ENCODE data around the gene PXN. TPM values are rescaled to one million over a fixed set of nuclear protein-coding genes. Genes with fewer than 3 reads are reported as not detected.

Gene PXN
- total and polyA plus RNA-seq, 8 donors: 27.2 to 129 (median 49.0) TPM

GRCh38 chr12:120181991-120182631 lies 83.4 kb downstream of the PXN start:
- Histone ChIP-seq H3K4me3 (no peak overlapping the region), H3K9me3 (no peaks in the 10 kb centered on the region), H3K36me3 (peaks cover 73 to 100% (median 100%) of the 10 kb centered on the region in 4 donors), H3K27me3 (no peaks in the 10 kb centered on the region), H3K4me1 (peaks cover 0 to 10% (median 3%) of the 10 kb centered on the region in 4 donors), H3K27ac (no peak overlapping the region)
- intact Hi-C loops (cut with DNase I; ENCODE audit: low total_unique reads): no loop called here
- 78 to 91% (median 88%) methylated on average over 8 of the region's 8 CpGs for WGBS, 5 donors
- no peak for DNase-seq
- TF ChIP-seq POLR2A (IDR thresholded peaks at IDR 0.05) (no peak), EP300 (IDR thresholded peaks at IDR 0.05) (no peak), POLR2AphosphoS5 (IDR thresholded peaks at IDR 0.05) (no peak)

- TF ChIP-seq CTCF (IDR thresholded peaks at IDR 0.05) (no peak), POLR2A (IDR thresholded peaks at IDR 0.05) (no peak), POLR2AphosphoS5 (IDR thresholded peaks at IDR 0.05) (no peak), EP300 (IDR thresholded peaks at IDR 0.05) (no peak)
- Histone ChIP-seq H3K4me3 (no peak overlapping the region), H3K36me3 (peaks cover 74 to 100% (median 100%) of the 10 kb centered on the region in 4 donors), H3K27ac (no peak overlapping the region), H3K9me3 (no peaks in the 10 kb centered on the region), H3K27me3 (no peaks in the 10 kb centered on the region), H3K4me1 (peaks cover 0 to 10% (median 3%) of the 10 kb centered on the region in 4 donors)
- WGBS, 5 donors: 88 to 98% (median 93%) methylated on average over 7 of the region's 7 CpGs
- intact Hi-C loops (cut with DNase I; ENCODE audit: low total_unique reads): no loop called here
- DNase-seq: no peak
Observed at GRCh38 chr12:120180975-120181374, 84.6 kb downstream of the PXN start.

- Histone ChIP-seq H3K27ac (no peak overlapping the region), H3K4me1 (no peaks in the 10 kb centered on the region), H3K36me3 (peaks cover 88 to 100% (median 100%) of the 10 kb centered on the region in 4 donors), H3K27me3 (no peaks in the 10 kb centered on the region), H3K9me3 (no peaks in the 10 kb centered on the region), H3K4me3 (no peak overlapping the region)
- intact Hi-C loops (cut with DNase I; ENCODE audit: low total_unique reads): no loop called here
- DNase-seq: no peak
- WGBS, 5 donors: 90 to 97% (median 94%) methylated on average over 11 of the region's 11 CpGs
- TF ChIP-seq POLR2AphosphoS5 (IDR thresholded peaks at IDR 0.05): no peak
- TF ChIP-seq CTCF (IDR thresholded peaks at IDR 0.05): no peak
- no peak for TF ChIP-seq POLR2A (IDR thresholded peaks at IDR 0.05)
- TF ChIP-seq EP300 (IDR thresholded peaks at IDR 0.05): no peak
Observed at GRCh38 chr12:120175537-120175936, 90.0 kb downstream of the PXN start.

- Histone ChIP-seq H3K4me3 (no peak overlapping the region), H3K4me1 (no peaks in the 10 kb centered on the region), H3K9me3 (no peaks in the 10 kb centered on the region), H3K36me3 (peaks cover 90 to 100% (median 100%) of the 10 kb centered on the region in 4 donors), H3K27me3 (no peaks in the 10 kb centered on the region), H3K27ac (no peak overlapping the region)
- WGBS, 5 donors: 88 to 94% (median 91%) methylated on average over 5 of the region's 5 CpGs
- intact Hi-C loops (cut with DNase I; ENCODE audit: low total_unique reads): no loop called here
- DNase-seq: no peak
- TF ChIP-seq POLR2A (IDR thresholded peaks at IDR 0.05) (no peak), POLR2AphosphoS5 (IDR thresholded peaks at IDR 0.05) (no peak), CTCF (IDR thresholded peaks at IDR 0.05) (no peak), EP300 (IDR thresholded peaks at IDR 0.05) (no peak)
Observed at GRCh38 chr12:120175062-120175461, 90.5 kb downstream of the PXN start.

- H3K27me3 ChIP-seq: no peaks in the 10 kb centered on the region
- no peak for DNase-seq
- H3K36me3 ChIP-seq: peaks cover 95 to 100% (median 100%) of the 10 kb centered on the region in 4 donors
- H3K4me1 ChIP-seq: no peaks in the 10 kb centered on the region
- H3K9me3 ChIP-seq: no peaks in the 10 kb centered on the region
- no peak overlapping the region for H3K27ac ChIP-seq
- no peak overlapping the region for H3K4me3 ChIP-seq
- intact Hi-C loops (cut with DNase I; ENCODE audit: low total_unique reads): no loop called here
- WGBS, 5 donors: 82 to 96% (median 93%) methylated on average over 3 of the region's 3 CpGs
- no peak for TF ChIP-seq POLR2A (IDR thresholded peaks at IDR 0.05)
- no peak for TF ChIP-seq CTCF (IDR thresholded peaks at IDR 0.05)
- TF ChIP-seq EP300 (IDR thresholded peaks at IDR 0.05): no peak
Observed at GRCh38 chr12:120172053-120172452, 93.5 kb downstream of the PXN start.

Measured in stomach (tissue), 9 donors.